NT2/D1 (cell line): ENCODE results near the gene ARIH2.
"Not testable (repeated sequence)": the region's sequence is repeated elsewhere in the genome, so short reads cannot be mapped to it uniquely, and the experiment has no call there.

Experiments
- DNase-seq: peaks from one replicate; pipeline ENCODE4 v3.0.0-alpha.2; 2011; ENCODE audit warnings: low read depth, low spot score
- H3K27me3 ChIP-seq: 2 replicates; pipeline ENCODE4 v1.6.0; 2011; ENCODE audit warnings: mild to moderate bottlenecking; ENCODE audit not compliant: insufficient read length, insufficient read depth
- H3K36me3 ChIP-seq: 2 replicates; pipeline ENCODE4 v1.6.1; 2011; ENCODE audit warnings: mild to moderate bottlenecking, low read length, mixed read lengths; ENCODE audit not compliant: insufficient read depth, insufficient read length
- H3K4me1 ChIP-seq: 2 replicates; pipeline ENCODE4 v1.5.1; 2011; ENCODE audit not compliant: insufficient read depth, insufficient read length
- H3K4me3 ChIP-seq: 2 replicates; pipeline ENCODE4 v1.5.1; 2011; ENCODE audit warnings: low read depth; ENCODE audit not compliant: insufficient read length
- H3K9ac ChIP-seq: 2 replicates; pipeline ENCODE4 v1.6.0; 2011; ENCODE audit warnings: low read depth; ENCODE audit not compliant: insufficient read length
- H3K9me3 ChIP-seq: 2 replicates; pipeline ENCODE4 v1.5.1; 2011; ENCODE audit warnings: mild to moderate bottlenecking, low read length; ENCODE audit not compliant: insufficient read depth
- SUZ12 ChIP-seq: IDR thresholded peaks from 2 replicates; pipeline ENCODE4 v1.6.1; 2011; ENCODE audit not compliant: insufficient read length, insufficient read depth; ENCODE audit errors: extremely low read depth
- YY1 ChIP-seq: IDR thresholded peaks from 2 replicates; pipeline ENCODE4 v1.6.1; 2011; ENCODE audit not compliant: insufficient read length, insufficient read depth
- ZNF274 ChIP-seq: IDR thresholded peaks from 2 replicates; pipeline ENCODE4 v1.6.1; 2011; ENCODE audit warnings: mild to moderate bottlenecking, low read depth, low read length

The ARIH2 gene

DNA sequence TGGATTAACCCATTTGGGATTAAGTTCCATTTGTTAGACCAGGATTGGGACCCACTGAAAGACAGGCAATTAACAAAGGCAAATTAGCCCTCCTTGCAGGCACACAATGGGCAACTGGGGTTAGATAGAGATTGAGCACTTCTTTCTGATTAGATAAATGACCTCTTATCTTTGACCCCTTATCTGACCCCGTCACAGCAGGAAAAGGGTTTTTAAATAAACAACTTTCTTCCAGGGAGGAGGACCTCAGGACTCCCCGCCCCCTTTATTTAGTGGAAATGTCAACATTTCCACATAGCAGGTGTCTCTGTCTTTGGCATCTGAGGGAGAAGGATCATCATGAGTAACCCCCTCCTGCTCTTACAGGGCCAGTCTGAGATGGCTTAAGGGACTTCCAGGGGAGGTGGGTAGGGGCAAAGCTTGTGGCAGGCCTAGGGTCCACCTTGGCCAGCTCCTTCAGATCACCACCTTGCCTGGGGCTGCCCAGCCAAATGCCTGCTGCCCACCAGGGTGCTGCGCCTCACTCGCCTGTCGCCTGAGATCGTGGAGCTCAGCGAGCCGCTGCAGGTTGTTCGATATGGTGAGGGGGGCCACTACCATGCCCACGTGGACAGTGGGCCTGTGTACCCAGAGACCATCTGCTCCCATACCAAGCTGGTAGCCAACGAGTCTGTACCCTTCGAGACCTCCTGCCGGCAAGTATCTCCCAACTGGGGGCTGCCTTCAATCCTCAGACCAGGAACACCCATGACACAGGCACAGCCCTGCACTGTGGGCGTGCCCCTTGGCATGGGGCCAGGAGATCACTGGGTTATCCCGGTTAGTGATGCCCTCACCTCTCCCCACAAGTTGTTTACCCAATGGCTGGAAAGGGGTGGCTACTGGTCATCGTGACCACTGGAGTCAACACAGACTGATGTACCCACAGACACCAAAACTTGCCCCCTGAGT is 86.0 kb downstream of the ARIH2 start:
- DNase-seq, result no peak
- Histone ChIP-seq H3K9ac (no peak overlapping the region), H3K4me1 (peaks cover 10% of the 10 kb centered on the region), H3K36me3 (peaks cover 15% of the 10 kb centered on the region), H3K27me3 (no peaks in the 10 kb centered on the region), H3K9me3 (no peaks in the 10 kb centered on the region), H3K4me3 (no peak overlapping the region)
- TF ChIP-seq SUZ12 (no peak), ZNF274 (no peak), YY1 (no peak)

DNA sequence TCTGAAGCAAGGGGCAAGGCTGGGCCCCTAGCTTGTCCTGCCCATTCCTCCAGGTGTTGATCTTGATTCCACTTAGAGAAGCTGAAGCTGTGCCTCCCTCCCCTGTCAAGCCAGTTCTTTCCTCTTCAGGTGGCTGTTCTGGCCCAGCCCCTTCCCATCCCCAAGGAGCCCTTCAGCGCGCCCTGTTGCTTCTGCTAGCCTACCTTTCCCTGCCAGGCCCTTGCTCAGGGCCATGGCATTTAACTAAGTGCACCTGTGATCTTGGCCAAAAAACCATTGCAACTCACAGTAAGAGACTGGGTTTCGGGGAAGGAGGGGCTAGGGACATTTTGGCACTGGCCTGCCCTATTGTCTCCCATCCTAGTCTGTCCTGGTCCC is 86.7 kb downstream of the ARIH2 start:
- Histone ChIP-seq H3K9ac (no peak overlapping the region), H3K36me3 (peaks cover 20% of the 10 kb centered on the region), H3K9me3 (no peaks in the 10 kb centered on the region), H3K27me3 (no peaks in the 10 kb centered on the region), H3K4me3 (no peak overlapping the region), H3K4me1 (peaks cover 9% of the 10 kb centered on the region)
- TF ChIP-seq ZNF274 (no peak), YY1 (no peak), SUZ12 (no peak)
- DNase-seq, result no peak

- H3K9ac ChIP-seq, result peak overlapping the region; percentile 100
- peaks cover 4% of the 10 kb centered on the region for H3K4me1 ChIP-seq
- no peaks in the 10 kb centered on the region for H3K9me3 ChIP-seq
- no peak overlapping the region for H3K4me3 ChIP-seq
- DNase-seq, result no peak
- TF ChIP-seq ZNF274, result no peak
- TF ChIP-seq YY1, result no peak
- TF ChIP-seq SUZ12, result no peak
- H3K36me3 ChIP-seq, result peaks cover 21% of the 10 kb centered on the region
- H3K27me3 ChIP-seq, result no peaks in the 10 kb centered on the region
Measured at GRCh38 chr3:49005998-49006397, 87.4 kb downstream of the ARIH2 start.

DNA sequence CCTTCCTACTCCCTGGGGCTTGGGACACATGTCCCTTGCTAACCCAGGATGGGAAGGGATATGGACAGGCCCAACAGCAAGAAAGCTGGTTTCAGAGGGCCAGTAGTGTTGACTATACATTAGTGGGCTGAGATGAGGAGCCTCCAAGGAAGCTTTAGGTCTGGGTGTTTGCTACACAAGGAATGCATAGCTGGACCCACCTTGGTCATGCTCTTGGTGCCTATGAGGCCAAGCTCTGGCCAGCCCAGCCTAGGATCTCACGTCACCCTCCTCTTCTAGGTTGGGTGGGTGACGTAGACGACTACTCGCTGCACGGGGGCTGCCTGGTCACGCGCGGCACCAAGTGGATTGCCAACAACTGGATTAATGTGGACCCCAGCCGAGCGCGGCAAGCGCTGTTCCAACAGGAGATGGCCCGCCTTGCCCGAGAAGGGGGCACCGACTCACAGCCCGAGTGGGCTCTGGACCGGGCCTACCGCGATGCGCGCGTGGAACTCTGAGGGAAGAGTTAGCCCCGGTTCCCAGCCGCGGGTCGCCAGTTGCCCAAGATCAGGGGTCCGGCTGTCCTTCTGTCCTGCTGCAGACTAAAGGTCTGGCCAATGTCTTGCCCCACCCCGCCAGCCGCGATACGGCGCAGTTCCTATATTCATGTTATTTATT is 87.9 kb downstream of the ARIH2 start:
- TF ChIP-seq ZNF274 (no peak), SUZ12 (no peak), YY1 (no peak)
- no peaks in the 10 kb centered on the region for H3K9me3 ChIP-seq
- no peaks in the 10 kb centered on the region for H3K27me3 ChIP-seq
- peak overlapping the region; percentile 99 for H3K4me3 ChIP-seq
- DNase-seq, result no peak
- peak overlapping the region; percentile 100 for H3K9ac ChIP-seq
- peaks cover 25% of the 10 kb centered on the region for H3K36me3 ChIP-seq
- H3K4me1 ChIP-seq, result peaks cover 4% of the 10 kb centered on the region

GRCh38 chr3:49007068-49007770 is 88.6 kb downstream of the ARIH2 start, which contains the start of gene WDR6:
Gene WDR6 (plus strand): TSS chr3:49007391. CDS start chr3:49007432, 41 bp downstream.
- TF ChIP-seq ZNF274 (no peak), YY1 (no peak), SUZ12 (no peak)

DNA sequence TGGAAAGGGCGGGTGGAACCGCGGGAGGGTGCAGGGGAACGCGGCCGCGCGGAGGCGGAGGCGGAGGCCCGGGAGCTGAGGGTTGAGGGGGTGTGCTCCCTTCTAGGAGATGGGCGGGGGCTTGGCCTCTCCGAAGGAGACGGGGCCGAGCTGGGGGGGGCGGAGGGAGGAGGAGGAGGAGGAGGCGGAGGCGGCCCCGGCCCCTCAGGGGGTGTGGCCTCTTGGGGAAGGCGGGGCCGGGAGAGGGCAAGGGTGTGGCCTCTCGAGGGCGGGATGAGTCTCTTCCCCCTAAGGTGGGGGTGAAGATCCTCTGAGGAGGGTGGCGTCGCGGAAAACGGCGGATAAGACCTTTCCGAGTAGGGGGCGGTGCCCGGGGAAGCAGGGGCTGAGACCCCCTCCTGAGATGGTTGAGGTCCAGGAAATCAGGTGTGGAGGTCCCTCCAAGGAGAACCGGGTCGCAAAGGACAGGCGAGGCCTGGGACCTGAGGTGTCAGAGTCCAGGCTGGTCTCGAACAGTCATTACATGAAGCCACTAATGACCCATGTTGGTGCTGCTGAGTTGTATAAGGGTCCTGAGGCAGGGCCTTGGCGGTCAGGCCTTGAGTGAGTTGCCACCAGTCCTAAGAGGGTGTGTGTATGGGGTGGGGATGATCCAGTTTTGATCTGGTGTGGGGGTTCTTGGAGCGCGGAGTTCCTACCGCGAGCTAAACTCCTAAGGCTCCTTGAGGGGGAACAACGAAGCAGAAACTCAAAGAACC is 89.3 kb downstream of the ARIH2 start:
- DNase-seq, result peak; percentile 75
- peak overlapping the region; percentile 99 for H3K4me3 ChIP-seq
- no peaks in the 10 kb centered on the region for H3K27me3 ChIP-seq
- H3K9me3 ChIP-seq, result no peaks in the 10 kb centered on the region
- TF ChIP-seq SUZ12, result no peak
- no peak for TF ChIP-seq YY1
- no peak for TF ChIP-seq ZNF274
- H3K9ac ChIP-seq, result peak overlapping the region; percentile 100
- peaks cover 39% of the 10 kb centered on the region for H3K36me3 ChIP-seq
- H3K4me1 ChIP-seq, result peaks cover 8% of the 10 kb centered on the region

More at GRCh38 chr3:49007068-49007770, 88.6 kb downstream of the ARIH2 start, which contains the start of gene WDR6:
- H3K27me3 ChIP-seq, result no peaks in the 10 kb centered on the region
- H3K36me3 ChIP-seq, result peaks cover 32% of the 10 kb centered on the region
- peak; percentile 97 for DNase-seq
- peaks cover 4% of the 10 kb centered on the region for H3K4me1 ChIP-seq
- H3K9ac ChIP-seq, result peak within 1 kb of the TSS; percentile 100
- H3K9me3 ChIP-seq, result no peaks in the 10 kb centered on the region
- H3K4me3 ChIP-seq, result peak within 1 kb of the TSS; percentile 99

DNA sequence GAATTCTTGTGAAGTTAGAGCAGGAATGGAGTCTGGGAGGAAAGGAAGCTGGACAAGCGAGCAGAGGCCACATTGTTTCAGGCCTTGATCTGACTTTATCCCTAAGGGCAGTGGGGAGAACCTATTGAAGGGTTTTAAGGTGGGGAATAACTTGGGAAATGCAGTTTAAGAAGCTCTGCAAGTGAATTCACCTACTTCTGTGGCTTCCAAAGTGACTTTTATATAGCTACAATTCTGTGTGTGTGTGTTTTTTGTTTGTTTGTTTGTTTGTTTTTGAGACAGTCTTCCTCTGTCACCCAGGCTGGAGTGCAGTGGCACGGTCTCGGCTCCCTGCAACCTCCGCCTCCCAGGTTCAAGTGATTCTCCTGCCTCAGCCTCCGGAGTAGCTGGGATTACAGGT is 90.0 kb downstream of the ARIH2 start:
- not testable (repeated sequence) for H3K27me3 ChIP-seq, DNase-seq

More for the DNA sequence above, 90.0 kb downstream of the ARIH2 start:
- Histone ChIP-seq H3K4me3 (peak overlapping the region; percentile 57), H3K4me1 (peaks cover 15% of the 10 kb centered on the region), H3K36me3 (peaks cover 46% of the 10 kb centered on the region), H3K9ac (peak overlapping the region; percentile 100)
- not testable (repeated sequence) for H3K9me3 ChIP-seq
